H9 (cell line): Measurements from ENCODE around the gene PAEP. TPM values are rescaled to one million over a fixed set of nuclear protein-coding genes. Genes with fewer than 3 reads are reported as not detected.

Experiments used
- DNase-seq: peaks from one replicate; pipeline ENCODE4 v3.0.0-alpha.2; 2017
- H2AFZ ChIP-seq: one replicate; pipeline ENCODE4 v1.6.1; 2013; ENCODE audit warnings: mild to moderate bottlenecking, low read length, control low read depth, moderate library complexity
- H2AK5ac ChIP-seq: 2 replicates; pipeline ENCODE4 v1.6.1; 2013; ENCODE audit warnings: low read length, control low read depth, mixed read lengths; ENCODE audit not compliant: insufficient read length
- H2BK120ac ChIP-seq: one replicate; pipeline ENCODE4 v1.6.1; 2013; ENCODE audit warnings: low read depth, mild to moderate bottlenecking, low read length, control low read depth, inconsistent platforms; ENCODE audit not compliant: poor library complexity, severe bottlenecking
- H2BK12ac ChIP-seq: 2 replicates; pipeline ENCODE4 v1.6.1; 2013; ENCODE audit warnings: low read length, control low read depth, mixed read lengths, low read depth; ENCODE audit not compliant: insufficient read length
- H2BK15ac ChIP-seq: 2 replicates; pipeline ENCODE4 v1.6.1; 2013; ENCODE audit warnings: low read depth, low read length, control low read depth
- H2BK20ac ChIP-seq: one replicate; pipeline ENCODE4 v1.6.1; 2013; ENCODE audit warnings: low read depth, mild to moderate bottlenecking, low read length, control low read depth, inconsistent platforms; ENCODE audit not compliant: poor library complexity, severe bottlenecking
- H2BK5ac ChIP-seq: 2 replicates; pipeline ENCODE4 v1.6.1; 2013; ENCODE audit warnings: low read length, control low read depth, mixed read lengths; ENCODE audit not compliant: insufficient read length
- H3K14ac ChIP-seq: 2 replicates; pipeline ENCODE4 v1.6.1; 2013; ENCODE audit warnings: low read length, control low read depth; ENCODE audit not compliant: insufficient read depth
- H3K18ac ChIP-seq: 2 replicates; pipeline ENCODE4 v1.6.1; 2013; ENCODE audit warnings: low read depth, mild to moderate bottlenecking, mixed read lengths, low read length, control low read depth; ENCODE audit not compliant: insufficient read length
- H3K23ac ChIP-seq: 2 replicates; pipeline ENCODE4 v1.6.1; 2013; ENCODE audit warnings: low read length, control low read depth, mixed read lengths, low read depth; ENCODE audit not compliant: insufficient read length
- H3K23me2 ChIP-seq: 2 replicates; pipeline ENCODE4 v1.6.1; 2013; ENCODE audit warnings: low read depth, mild to moderate bottlenecking, mixed read lengths, low read length, control low read depth; ENCODE audit not compliant: insufficient read length, poor library complexity, severe bottlenecking
- H3K27ac ChIP-seq: 2 replicates; pipeline ENCODE4 v1.5.1; 2013; ENCODE audit warnings: low read length, control low read depth, mixed read lengths, low read depth; ENCODE audit not compliant: insufficient read length
- H3K27me3 ChIP-seq: 2 replicates; pipeline ENCODE4 v1.6.1; 2013; ENCODE audit warnings: low read length, control low read depth, inconsistent platforms; ENCODE audit not compliant: insufficient read depth
- H3K4ac ChIP-seq: 2 replicates; pipeline ENCODE4 v1.6.1; 2013; ENCODE audit warnings: low read depth, mild to moderate bottlenecking, control low read depth, inconsistent platforms, low read length, moderate library complexity
- H3K4me1 ChIP-seq: 2 replicates; pipeline ENCODE4 v1.6.1; 2013; ENCODE audit warnings: low read length, control low read depth, inconsistent platforms; ENCODE audit not compliant: insufficient read depth
- H3K4me2 ChIP-seq: 2 replicates; pipeline ENCODE4 v1.6.1; 2013; ENCODE audit warnings: low read length, control low read depth, mixed read lengths; ENCODE audit not compliant: insufficient read length, insufficient read depth
- H3K56ac ChIP-seq: 2 replicates; pipeline ENCODE4 v1.6.1; 2013; ENCODE audit warnings: low read depth, mild to moderate bottlenecking, mixed read lengths, low read length, control low read depth; ENCODE audit not compliant: insufficient read length
- H3K79me1 ChIP-seq: 2 replicates; pipeline ENCODE4 v1.6.1; 2013; ENCODE audit warnings: low read depth, mild to moderate bottlenecking, moderate library complexity, low read length, control low read depth, inconsistent platforms; ENCODE audit not compliant: insufficient read depth, poor library complexity, severe bottlenecking
- H3K79me2 ChIP-seq: 2 replicates; pipeline ENCODE4 v1.6.1; 2013; ENCODE audit warnings: low read length, control low read depth, inconsistent platforms; ENCODE audit not compliant: insufficient read depth
- H3K9ac ChIP-seq: 2 replicates; pipeline ENCODE4 v1.6.1; 2013; ENCODE audit warnings: low read length, control low read depth, mixed read lengths; ENCODE audit not compliant: insufficient read length; ENCODE audit errors: extremely low read depth
- H3K9me3 ChIP-seq: one replicate; pipeline ENCODE4 v1.6.1; 2013; ENCODE audit warnings: low read depth, low read length, inconsistent platforms; ENCODE audit not compliant: control insufficient read depth
- H3T11ph ChIP-seq: one replicate; pipeline ENCODE4 v1.6.1; 2013; ENCODE audit warnings: mild to moderate bottlenecking, low read length, control low read depth, inconsistent platforms
- H4K20me1 ChIP-seq: one replicate; pipeline ENCODE4 v1.6.1; 2013; ENCODE audit not compliant: control insufficient read depth, insufficient read length, insufficient read depth
- H4K5ac ChIP-seq: 2 replicates; pipeline ENCODE4 v1.6.1; 2013; ENCODE audit warnings: low read depth, mild to moderate bottlenecking, mixed read lengths, low read length, control low read depth; ENCODE audit not compliant: insufficient read length
- H4K8ac ChIP-seq: replicated peaks from 2 replicates; pipeline ENCODE4 v1.6.1; 2013; ENCODE audit warnings: low read length, control low read depth, mixed read lengths, low read depth; ENCODE audit not compliant: insufficient read length
- H4K91ac ChIP-seq: 2 replicates; pipeline ENCODE4 v1.6.1; 2013; ENCODE audit warnings: low read depth, mild to moderate bottlenecking, moderate library complexity, mixed read lengths, low read length, control low read depth; ENCODE audit not compliant: insufficient read length
- H3K27ac Mint-ChIP-seq, 3 experiments: 2 replicates in 2 of 3; 3 replicates in 1 of 3; pipeline ENCODE4 v1.8.0; 2020 to 2021; ENCODE audit warnings: mixed read lengths in 3 of 3, mild to moderate bottlenecking in 1 of 3, moderate library complexity in 1 of 3
- H3K27me3 Mint-ChIP-seq: 2 replicates; pipeline ENCODE4 v1.8.0; 2021; ENCODE audit warnings: low read depth, mild to moderate bottlenecking, moderate library complexity, mixed read lengths
- H3K36me3 Mint-ChIP-seq, 3 experiments: 2 replicates in 2 of 3; 3 replicates in 1 of 3; pipeline ENCODE4 v1.8.0; 2020 to 2021; ENCODE audit warnings: low read depth in 3 of 3, mixed read lengths in 3 of 3; ENCODE audit not compliant: insufficient read depth in 1 of 3
- H3K4me1 Mint-ChIP-seq, 2 experiments: 2 replicates each; pipeline ENCODE4 v1.8.0; 2020; ENCODE audit warnings: mixed read lengths in 2 of 2
- H3K4me3 Mint-ChIP-seq, 2 experiments: 2 replicates in 1 of 2; 3 replicates in 1 of 2; pipeline ENCODE4 v1.8.0; 2020 to 2021; ENCODE audit warnings: mild to moderate bottlenecking in 2 of 2, mixed read lengths in 2 of 2, moderate library complexity in 1 of 2
- H3K9me3 Mint-ChIP-seq, 2 experiments: 2 replicates in 1 of 2; 3 replicates in 1 of 2; pipeline ENCODE4 v1.8.0; 2020; ENCODE audit warnings: mild to moderate bottlenecking in 2 of 2, mixed read lengths in 2 of 2, moderate library complexity in 1 of 2
- WGBS: extraction: QIAGEN DNeasy Blood & Tissue Kit; methylation state at CpG from one replicate; pipeline ENCODE4 v1.1.7; 2013; ENCODE audit warnings: missing lambda C conversion rate, low lambda C conversion rate, mixed read lengths; ENCODE audit not compliant: insufficient read length; ENCODE audit errors: extremely low coverage; 5-methylcytosine and 5-hydroxymethylcytosine counted together
- total RNA-seq: library from RNA; stranded (reverse); gene quantifications from 2 replicates; pipeline ENCODE4 v1.2.1, GENCODE V29; 2021
- TF ChIP-seq, protein P1 (sequence below): fragments of 200-600 bp; sonication (generic); conservative IDR thresholded peaks from 3 replicates; pipeline ENCODE4 v1.8.0; 2021; ENCODE audit warnings: antibody characterized with exemption, mild to moderate bottlenecking

PAEP gene
- total RNA-seq, 1 experiment from 2014 or later, result not detected

DNA sequence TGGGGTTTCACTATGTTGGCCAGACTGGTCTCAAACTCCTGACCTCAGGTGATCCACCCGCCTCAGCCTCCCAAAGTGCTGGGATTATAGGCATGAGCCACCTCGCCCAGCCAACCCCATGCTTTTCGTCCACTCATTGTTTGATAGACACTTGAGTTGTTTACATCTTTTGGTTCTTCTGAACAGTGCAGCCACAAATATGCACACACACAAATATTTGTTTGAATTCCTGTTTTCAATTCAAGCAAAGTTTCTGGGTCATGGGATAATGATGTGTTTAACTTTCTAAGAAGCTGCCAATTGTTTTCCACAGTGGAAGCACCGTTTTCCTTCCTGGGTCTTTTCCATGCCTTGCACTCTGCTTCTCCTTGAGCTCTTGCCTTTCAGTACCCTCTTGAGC, 6.8 kb upstream of the PAEP start:
- no peaks in the 10 kb centered on the region for H3K36me3 Mint-ChIP-seq
- Histone ChIP-seq H3K18ac (no peak overlapping the region), H3K9me3 (no peaks in the 10 kb centered on the region), H3K9ac (no peak overlapping the region), H3K27ac (no peak overlapping the region), H3K14ac (no peak overlapping the region), H3K4me2 (no peak overlapping the region), H3K27me3 (no peaks in the 10 kb centered on the region), H3T11ph (no peak overlapping the region), H3K79me1 (no peaks in the 10 kb centered on the region), H3K4me1 (no peaks in the 10 kb centered on the region; the same call in 1 of the 2 replicates), H2BK5ac (no peak overlapping the region), H2AK5ac (no peak overlapping the region), H2BK12ac (no peak overlapping the region), H3K56ac (no peak overlapping the region), H4K20me1 (no peaks in the 10 kb centered on the region), H3K23ac (no peak overlapping the region), H3K79me2 (no peaks in the 10 kb centered on the region), H2AFZ (no peak overlapping the region), H4K5ac (no peak overlapping the region), H2BK15ac (no peak overlapping the region), H4K91ac (no peak overlapping the region), H3K4ac (no peak overlapping the region), H4K8ac (no peak overlapping the region), H3K23me2 (no peaks in the 10 kb centered on the region), H2BK20ac (no peak overlapping the region), H2BK120ac (no peak overlapping the region)
- DNase-seq, result no peak
- no CpG with 5 or more reads among the region's 4 CpGs for WGBS
- peaks cover 0 to 3% of the 10 kb centered on the region in 2 experiments; a peak in 1 of 5 replicates for H3K9me3 Mint-ChIP-seq
- TF ChIP-seq, protein P1, sequence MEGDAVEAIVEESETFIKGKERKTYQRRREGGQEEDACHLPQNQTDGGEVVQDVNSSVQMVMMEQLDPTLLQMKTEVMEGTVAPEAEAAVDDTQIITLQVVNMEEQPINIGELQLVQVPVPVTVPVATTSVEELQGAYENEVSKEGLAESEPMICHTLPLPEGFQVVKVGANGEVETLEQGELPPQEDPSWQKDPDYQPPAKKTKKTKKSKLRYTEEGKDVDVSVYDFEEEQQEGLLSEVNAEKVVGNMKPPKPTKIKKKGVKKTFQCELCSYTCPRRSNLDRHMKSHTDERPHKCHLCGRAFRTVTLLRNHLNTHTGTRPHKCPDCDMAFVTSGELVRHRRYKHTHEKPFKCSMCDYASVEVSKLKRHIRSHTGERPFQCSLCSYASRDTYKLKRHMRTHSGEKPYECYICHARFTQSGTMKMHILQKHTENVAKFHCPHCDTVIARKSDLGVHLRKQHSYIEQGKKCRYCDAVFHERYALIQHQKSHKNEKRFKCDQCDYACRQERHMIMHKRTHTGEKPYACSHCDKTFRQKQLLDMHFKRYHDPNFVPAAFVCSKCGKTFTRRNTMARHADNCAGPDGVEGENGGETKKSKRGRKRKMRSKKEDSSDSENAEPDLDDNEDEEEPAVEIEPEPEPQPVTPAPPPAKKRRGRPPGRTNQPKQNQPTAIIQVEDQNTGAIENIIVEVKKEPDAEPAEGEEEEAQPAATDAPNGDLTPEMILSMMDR, result no peak
- H3K27me3 Mint-ChIP-seq, result peaks cover 7% of the 10 kb centered on the region; the same call in 1 of the 2 replicates
- H3K27ac Mint-ChIP-seq, result no peak overlapping the region; a peak in 1 of 7 replicates
- H3K4me1 Mint-ChIP-seq, result peaks cover 5 to 11% of the 10 kb centered on the region in 2 experiments; a peak in 2 of 4 replicates
- no peak overlapping the region for H3K4me3 Mint-ChIP-seq
